K562 (cell line): Measurements from ENCODE around the gene PPP1R14C. TPM values are rescaled to one million over a fixed set of nuclear protein-coding genes. Genes with fewer than 3 reads are reported as not detected.

Experiments
- ADNP ChIP-seq: fragments of 200-800 bp; sonication (Bioruptor generic); IDR thresholded peaks from 2 replicates; pipeline ENCODE4 v1.6.1; 2016; ENCODE audit warnings: missing genetic modification characterization, missing compliant biosample characterization
- BACH1 ChIP-seq: fragments of 200-800 bp; sonication (Bioruptor generic); IDR thresholded peaks from 2 replicates; pipeline ENCODE4 v1.6.1; 2016; ENCODE audit warnings: missing genetic modification characterization, missing compliant biosample characterization
- BHLHE40 ChIP-seq: IDR thresholded peaks from 2 replicates; pipeline ENCODE4 v1.6.1; 2011; ENCODE audit warnings: low read length, improper control_type of control experiment
- CBFA2T3 ChIP-seq: fragments of 450-650 bp; IDR thresholded peaks from 2 replicates; pipeline ENCODE4 v1.6.1; 2017
- CEBPZ ChIP-seq: fragments of 150-350 bp; IDR thresholded peaks from 2 replicates; pipeline ENCODE4 v1.6.1; 2014; ENCODE audit warnings: low read depth, mild to moderate bottlenecking, low read length, borderline replicate concordance
- CREB3 ChIP-seq: fragments of 450-650 bp; conservative IDR thresholded peaks from 2 replicates; pipeline ENCODE4 v1.6.1; 2016; ENCODE audit warnings: missing genetic modification characterization, low read depth, mild to moderate bottlenecking, missing compliant biosample characterization, moderate library complexity
- ETV5 ChIP-seq: sonication (generic); formaldehyde crosslinking; IDR thresholded peaks from 2 replicates; pipeline ENCODE4 v1.4.0; 2020; ENCODE audit warnings: low read depth, mild to moderate bottlenecking, missing genetic modification reagents
- EZH2 ChIP-seq: IDR thresholded peaks from 2 replicates; pipeline ENCODE4 v1.6.1; 2012; ENCODE audit warnings: low read depth, mild to moderate bottlenecking, inconsistent platforms, low read length, borderline replicate concordance
- FOXJ2 ChIP-seq: fragments of 200-800 bp; sonication (Bioruptor generic); IDR thresholded peaks from 2 replicates; pipeline ENCODE4 v1.6.1; 2016; ENCODE audit warnings: missing genetic modification characterization, missing compliant biosample characterization
- LEF1 ChIP-seq: fragments of 450-650 bp; IDR thresholded peaks from 2 replicates; pipeline ENCODE4 v1.6.1; 2016; ENCODE audit warnings: mild to moderate bottlenecking
- MEF2D ChIP-seq: conservative IDR thresholded peaks from 2 replicates; pipeline ENCODE4 v1.6.1; 2016; ENCODE audit warnings: low read depth, missing genetic modification characterization, missing compliant biosample characterization
- MYBL2 ChIP-seq, 2 experiments: fragments of 450-650 bp in 1 of 2; sonication (generic) in 1 of 2; formaldehyde crosslinking in 1 of 2; IDR thresholded peaks; 2 replicates each; pipeline versions ENCODE4 v1.6.1 to v1.8.1; 2017 to 2022; ENCODE audit warnings: borderline replicate concordance in 1 of 2, inconsistent platforms in 1 of 2, low read depth in 1 of 2, mild to moderate bottlenecking in 1 of 2, missing genetic modification reagents in 1 of 2, moderate library complexity in 1 of 2
- NCOA4 ChIP-seq: fragments of 450-650 bp; IDR thresholded peaks from 2 replicates; pipeline ENCODE4 v1.6.1; 2018; ENCODE audit warnings: mild to moderate bottlenecking; ENCODE audit not compliant: partially characterized antibody
- NR0B1 ChIP-seq: fragments of 450-650 bp; IDR thresholded peaks from one replicate; pipeline ENCODE4 v1.6.1; 2018; ENCODE audit warnings: mild to moderate bottlenecking, moderate library complexity; ENCODE audit not compliant: partially characterized antibody
- POLR2AphosphoS5 ChIP-seq: IDR thresholded peaks from 2 replicates; pipeline ENCODE4 v1.6.1; 2011; ENCODE audit warnings: mild to moderate bottlenecking, low read depth, low read length, moderate library complexity; ENCODE audit not compliant: control insufficient read depth, insufficient read depth
- TFAP4 ChIP-seq: sonication (generic); formaldehyde crosslinking; IDR thresholded peaks from 2 replicates; pipeline ENCODE4 v1.8.0; 2022; ENCODE audit warnings: missing genetic modification reagents, mild to moderate bottlenecking, moderate library complexity, borderline replicate concordance
- ZC3H4 ChIP-seq: sonication (generic); formaldehyde crosslinking; IDR thresholded peaks from 2 replicates; pipeline ENCODE4 v1.9.0; 2021; ENCODE audit warnings: missing genetic modification reagents, borderline replicate concordance
- ZNF232 ChIP-seq: sonication (generic); formaldehyde crosslinking; IDR thresholded peaks from 2 replicates; pipeline ENCODE4 v1.8.0; 2022; ENCODE audit warnings: mild to moderate bottlenecking, missing genetic modification reagents
- ZNF589 ChIP-seq: fragments of 200-800 bp; sonication (Bioruptor generic); IDR thresholded peaks from 2 replicates; pipeline ENCODE4 v1.6.1; 2016; ENCODE audit warnings: low read depth, missing genetic modification characterization, missing compliant biosample characterization
- ZZZ3 ChIP-seq: fragments of 450-650 bp; IDR thresholded peaks from 2 replicates; pipeline ENCODE4 v1.6.1; 2016; ENCODE audit warnings: antibody characterized with exemption, mild to moderate bottlenecking, moderate library complexity
- polyA plus RNA-seq, 8 experiments: library from polyadenylated mRNA; depleted of rRNA in 4 of 8; stranded (reverse) in 5 of 8; unstranded in 3 of 8; fragments of >200 nt; fragmentation: Nextera tagmentation in 2 of 8; fragmentation: Illumina TruSeq in 1 of 8; extraction: Ambion mirVana in 2 of 8; extraction: Trizol in 1 of 8; gene quantifications; 2 replicates each; pipeline versions ENCODE4 v1.2.1 to v1.2.3, GENCODE V29; 2011 to 2014; ENCODE audit warnings: inconsistent platforms in 1 of 8, missing spikeins in 1 of 8
- total RNA-seq, 7 experiments: library from RNA; depleted of rRNA in 6 of 7; stranded (reverse); fragments of >200 nt in 6 of 7; fragmentation: Illumina TruSeq in 2 of 7; extraction: Trizol in 2 of 7; gene quantifications; 2 replicates each; pipeline versions ENCODE4 v1.2.1 to v1.2.3, GENCODE V29; 2011 to 2021; ENCODE audit warnings: low replicate concordance in 1 of 7

PPP1R14C gene
- total and polyA plus RNA-seq, 9 of the 15 experiments (the other 6 are each of a cell fraction or from before 2014, with no cell fraction given): 4.5 to 16.6 (median 11.9) TPM

- TF ChIP-seq NR0B1 (no peak), LEF1 (peak; percentile 64; the same call in 1 of the 2 replicates), ADNP (tag) (no peak), MYBL2 (IDR thresholded peaks at IDR 0.05; ENCODE audit: low read depth) (no peak), MYBL2 (CRISPR knock-in tag; IDR thresholded peaks at IDR 0.05; ENCODE audit: borderline replicate concordance) (no peak), CBFA2T3 (peak; percentile 81), NCOA4 (no peak), BHLHE40 (no peak; the same call in 1 of the 2 replicates), EZH2 (no peak), CREB3 (peak; percentile 62; the same call in 1 of the 2 replicates), POLR2AphosphoS5 (peak; percentile 43; the same call in 1 of the 2 replicates), ZZZ3 (no peak), ZNF589 (peak; percentile 94), MEF2D (tag) (peak; percentile 84), ZNF232 (CRISPR knock-in tag) (no peak), ZC3H4 (CRISPR knock-in tag) (no peak), TFAP4 (no peak), ETV5 (peak; percentile 34; the same call in 1 of the 2 replicates), CEBPZ (no peak), FOXJ2 (tag) (no peak), BACH1 (tag) (peak; percentile 42; the same call in 1 of the 2 replicates)
Observed at GRCh38 chr6:150267686-150268561, 125.1 kb downstream of the PPP1R14C start (continued).
